ENCODE results near the gene UFM1.
"Not testable (repeated sequence)": the region's sequence is repeated elsewhere in the genome, so short reads cannot be mapped to it uniquely, and the experiment has no call there.

Gene UFM1

DNA sequence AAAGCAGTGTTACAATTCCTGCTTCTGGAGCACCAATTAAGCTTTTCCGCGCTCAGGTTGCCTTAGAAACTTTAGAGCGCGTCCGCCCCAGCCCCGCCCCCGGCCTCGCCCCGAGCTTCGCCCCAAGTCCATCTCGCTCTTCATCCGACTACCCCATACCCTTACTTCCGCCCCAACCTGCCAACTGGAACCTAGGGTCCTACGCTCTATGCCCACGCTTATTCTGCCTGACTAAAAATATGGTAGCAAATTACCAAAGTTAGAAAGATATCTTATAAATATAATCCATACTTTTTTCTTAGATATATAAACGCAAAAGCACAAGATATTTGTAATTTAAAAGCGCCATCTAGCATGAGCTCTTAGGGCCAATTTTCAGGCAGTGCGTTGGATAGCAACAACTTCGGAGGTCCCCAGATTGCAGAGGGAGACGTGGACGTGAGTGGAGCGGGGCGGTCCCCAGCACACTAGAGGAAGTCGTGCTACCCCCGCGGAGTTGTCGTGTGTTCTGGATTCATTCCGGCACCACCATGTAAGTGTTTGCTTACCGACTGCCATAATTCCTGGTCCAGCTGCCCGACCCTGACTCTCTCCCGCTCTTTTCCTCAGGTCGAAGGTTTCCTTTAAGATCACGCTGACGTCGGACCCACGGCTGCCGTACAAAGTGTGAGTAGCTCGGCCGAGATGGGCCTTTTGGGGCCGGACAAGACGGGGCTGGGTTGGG, at the start of gene UFM1:
UFM1 (plus strand) TSS at position 462 of the 724 bp plus-strand sequence; CDS start at position 531, 69 bp downstream.
- peak; percentile 63 for DNase-seq

DNA sequence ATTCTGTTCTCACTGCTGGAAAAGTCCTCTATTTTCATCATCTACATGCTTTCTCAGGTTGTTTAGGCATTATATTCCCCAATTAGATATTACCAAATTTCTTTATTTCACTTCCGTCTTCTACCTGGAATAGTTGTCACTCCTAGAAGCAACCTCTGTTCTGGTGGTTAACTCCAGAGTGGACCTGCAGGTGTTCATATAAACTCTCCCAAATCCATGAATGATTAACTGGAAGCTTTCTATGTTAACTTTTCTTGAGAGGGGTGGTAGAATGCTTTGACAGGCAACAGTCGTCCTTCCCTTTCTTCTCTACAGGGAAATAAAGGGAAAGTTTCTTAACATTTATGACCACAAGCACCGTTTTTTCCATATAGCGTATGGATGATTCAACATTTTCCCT, 48.4 kb upstream of the UFM1 start:
- no peak for DNase-seq

DNA sequence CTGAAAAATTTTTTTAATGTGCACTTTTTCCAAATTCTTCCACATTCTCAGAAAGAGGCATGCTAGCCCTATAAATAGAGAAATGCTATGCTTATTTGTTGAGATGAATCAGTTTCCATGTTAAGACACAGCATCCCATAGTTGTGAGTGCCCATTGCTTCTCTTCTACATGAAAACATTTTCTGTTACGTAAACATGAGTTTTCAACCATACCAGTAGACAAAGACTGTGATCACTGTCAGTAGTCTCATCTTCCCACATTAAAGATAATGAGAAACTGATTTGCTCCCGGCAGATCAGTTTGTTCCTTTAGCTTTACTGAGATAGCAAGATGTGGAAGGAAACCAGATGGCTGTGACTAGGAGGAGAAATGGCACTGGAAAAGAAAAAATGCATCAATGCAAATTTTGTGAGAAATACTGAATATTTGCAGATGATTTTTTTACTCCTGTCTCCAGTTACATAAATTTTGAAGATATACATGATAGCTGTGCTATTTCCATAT, 45.8 kb upstream of the UFM1 start:
- no peak for DNase-seq

DNA sequence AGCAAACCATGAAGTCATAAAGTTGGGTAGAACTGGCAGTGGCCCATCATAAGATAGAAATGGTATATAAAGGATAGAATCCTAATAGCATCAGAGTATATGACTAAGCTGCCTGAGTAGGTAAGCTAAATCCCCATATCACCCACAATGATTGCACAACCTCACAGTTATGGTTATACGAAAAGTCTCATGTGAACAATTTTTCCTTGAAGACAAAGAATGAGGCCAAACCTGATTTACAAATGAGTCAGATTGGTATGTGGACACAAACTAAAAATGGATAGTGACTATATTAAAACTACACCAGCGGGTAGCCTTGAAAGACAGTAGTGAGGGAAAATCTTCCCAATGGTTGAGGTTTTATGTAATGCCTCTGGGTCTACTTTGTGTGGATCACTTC, 40.9 kb upstream of the UFM1 start:
- DNase-seq: peak; percentile 81

DNA sequence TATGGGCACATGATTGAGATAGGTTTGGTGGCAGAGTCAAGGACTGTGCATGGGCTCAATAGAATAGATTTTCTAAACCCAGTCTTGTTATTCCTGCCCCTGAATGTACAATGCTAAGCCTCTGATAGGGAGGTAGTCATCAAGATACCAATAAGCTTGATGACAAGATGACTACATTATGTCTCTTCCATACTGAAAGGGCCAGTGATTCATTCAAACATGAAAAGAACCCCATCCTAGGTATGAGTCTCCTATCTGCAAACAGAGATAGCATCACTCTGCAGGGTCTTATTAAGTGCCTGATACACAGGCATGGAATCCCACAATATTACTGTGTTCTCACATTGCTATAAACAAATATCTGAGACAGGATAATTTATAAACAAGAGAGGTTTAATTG, 40.3 kb upstream of the UFM1 start:
- DNase-seq: no peak

DNA sequence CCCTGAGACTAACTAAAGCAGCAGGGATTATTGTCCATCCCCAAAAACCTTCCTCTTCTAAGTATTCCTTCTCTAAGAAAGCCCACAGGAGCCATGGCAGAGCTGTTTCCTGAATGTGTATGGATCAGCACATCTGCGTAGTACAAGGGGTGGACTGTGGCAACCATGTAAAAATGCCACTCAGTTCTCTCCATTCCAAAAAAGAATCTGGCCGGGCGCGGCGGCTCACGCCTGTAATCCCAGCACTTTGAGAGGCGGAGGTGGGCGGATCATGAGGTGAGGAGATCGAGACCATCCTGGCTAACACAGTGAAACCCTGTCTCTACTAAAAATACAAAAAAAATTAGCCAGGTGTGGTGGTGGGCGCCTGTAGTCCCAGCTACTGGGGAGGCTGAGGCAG, 38.5 kb upstream of the UFM1 start:
- DNase-seq: not testable (repeated sequence)

DNA sequence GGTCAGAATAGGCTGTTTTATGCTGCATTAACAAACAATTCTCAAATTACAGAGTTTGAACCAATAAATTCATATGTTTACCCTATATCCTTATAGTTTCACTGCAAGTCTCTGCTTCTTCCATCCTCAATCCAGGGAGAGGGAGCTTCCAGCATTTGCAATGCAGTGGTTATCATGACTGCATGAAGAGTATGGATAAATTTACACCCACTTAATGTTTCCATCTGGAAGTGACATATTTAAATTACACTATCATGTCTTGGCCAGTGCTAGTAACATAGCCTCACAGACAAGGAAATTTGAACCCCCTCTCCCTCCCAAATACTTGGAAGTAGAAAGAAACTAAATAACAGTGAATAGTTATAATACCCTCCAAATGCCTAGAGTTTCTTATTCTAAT, 33.5 kb upstream of the UFM1 start:
- DNase-seq: no peak

DNA sequence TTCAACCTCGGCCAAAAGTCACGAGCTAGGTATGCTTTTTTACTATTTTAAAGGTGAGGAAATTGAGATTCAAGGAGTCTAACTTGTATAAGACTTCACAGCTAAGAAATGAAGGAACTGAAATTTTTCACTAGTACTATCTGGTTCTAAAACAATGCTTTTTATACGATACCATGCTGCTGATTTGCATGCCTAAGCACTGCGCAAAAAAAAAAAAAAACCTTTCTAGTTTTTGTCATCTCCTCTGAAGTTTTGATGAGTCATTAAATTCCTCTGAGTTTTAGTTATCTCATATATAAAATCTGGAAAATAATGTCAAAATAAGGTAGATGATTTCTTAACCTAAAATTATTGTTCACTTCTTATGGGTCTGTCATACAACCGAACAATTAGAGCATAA, 28.0 kb upstream of the UFM1 start:
- no peak for DNase-seq

DNA sequence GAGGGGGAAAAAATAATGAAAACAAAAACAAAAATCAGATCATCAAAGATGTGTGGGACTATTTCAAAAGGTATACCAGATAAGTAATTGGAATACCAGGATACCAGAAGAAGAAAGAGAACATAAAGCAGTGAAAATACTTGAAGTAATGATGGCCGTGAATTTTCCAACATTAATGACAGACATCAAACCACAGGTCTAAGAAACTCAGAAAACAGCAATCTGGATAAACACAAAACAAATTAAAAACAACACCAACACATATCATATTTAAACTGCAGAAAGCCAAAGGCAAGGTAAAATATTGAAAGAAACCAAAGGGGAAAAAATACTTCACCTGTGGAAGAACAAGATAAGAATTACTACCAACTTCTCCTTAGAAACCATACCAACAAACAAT, 24.2 kb upstream of the UFM1 start:
- DNase-seq: no peak

DNA sequence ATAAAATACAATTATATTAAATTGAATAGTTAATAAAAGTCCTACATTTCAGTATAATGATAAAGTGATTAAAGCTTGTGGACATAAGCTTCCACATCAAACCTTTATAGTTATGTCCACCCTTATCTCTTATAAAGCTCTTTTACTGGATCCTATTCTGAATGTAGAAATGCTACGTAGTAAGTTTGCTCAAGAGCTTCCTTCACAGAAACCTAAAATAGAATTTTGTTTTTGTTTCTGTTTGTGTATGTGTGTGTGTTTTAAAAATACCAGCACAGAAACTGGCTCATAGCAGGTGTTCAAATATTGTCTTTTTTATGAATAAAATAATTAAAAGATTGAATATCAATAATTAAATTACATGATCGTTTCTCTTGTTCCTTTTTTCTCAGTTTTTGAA, 21.0 kb upstream of the UFM1 start:
- DNase-seq: no peak

DNA sequence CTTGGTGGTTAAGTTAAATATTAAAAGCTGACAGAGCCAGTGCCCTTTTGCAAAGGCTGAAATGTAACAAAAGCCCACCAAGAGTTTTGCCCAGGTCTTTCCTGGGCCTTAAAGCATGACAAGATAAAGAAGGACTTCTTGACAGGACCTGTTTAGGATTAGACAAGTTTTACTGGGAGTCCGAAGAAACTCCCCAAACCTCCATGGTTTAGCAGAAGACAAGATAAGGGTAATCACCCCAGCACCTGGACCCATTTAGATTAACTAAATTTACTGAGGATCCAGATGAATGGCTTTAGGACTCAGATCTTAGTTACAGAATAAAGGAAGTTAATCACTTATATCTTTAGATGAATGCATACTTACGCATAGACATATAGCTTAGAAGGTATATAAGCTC, 14.8 kb upstream of the UFM1 start:
- no peak for DNase-seq

DNA sequence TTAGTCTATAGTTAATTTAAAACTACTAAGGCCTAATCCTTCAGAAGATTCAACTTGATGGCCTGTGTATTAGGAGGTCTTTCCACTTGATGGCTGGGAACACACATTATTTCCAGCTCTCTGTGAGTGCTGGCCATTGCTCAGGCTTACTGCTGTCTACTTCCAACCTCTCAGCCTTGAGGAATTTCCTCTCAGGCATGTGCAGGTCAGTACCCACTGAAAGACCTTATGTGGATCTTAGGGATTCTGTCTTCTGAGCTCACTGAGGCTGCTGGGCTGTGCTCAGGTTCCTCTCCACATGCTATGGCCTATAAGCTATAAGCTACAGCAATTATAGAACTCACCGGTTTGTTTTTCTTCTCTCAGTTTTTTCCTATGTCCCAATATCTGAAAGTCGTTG, 11.6 kb upstream of the UFM1 start:
- no peak for DNase-seq

DNA sequence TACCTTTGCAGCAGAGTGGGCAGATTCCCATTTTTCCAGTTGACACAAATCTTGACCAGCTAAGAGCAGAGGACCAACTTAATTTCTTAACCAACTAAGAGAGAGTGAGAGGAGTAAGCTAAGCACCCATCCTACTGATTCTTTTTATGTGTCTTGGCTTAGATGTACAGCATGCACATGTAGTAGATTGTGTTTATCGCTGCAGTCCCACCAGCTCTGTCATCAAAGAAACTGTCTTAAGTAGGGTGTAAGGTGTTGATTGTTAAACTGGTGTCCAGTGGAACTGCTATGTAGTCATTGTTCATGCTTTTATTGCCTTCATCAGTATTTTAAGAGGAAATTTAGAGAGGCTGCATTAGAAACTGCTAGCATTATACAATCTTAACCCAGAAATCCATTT, 9.0 kb upstream of the UFM1 start:
- no peak for DNase-seq

DNA sequence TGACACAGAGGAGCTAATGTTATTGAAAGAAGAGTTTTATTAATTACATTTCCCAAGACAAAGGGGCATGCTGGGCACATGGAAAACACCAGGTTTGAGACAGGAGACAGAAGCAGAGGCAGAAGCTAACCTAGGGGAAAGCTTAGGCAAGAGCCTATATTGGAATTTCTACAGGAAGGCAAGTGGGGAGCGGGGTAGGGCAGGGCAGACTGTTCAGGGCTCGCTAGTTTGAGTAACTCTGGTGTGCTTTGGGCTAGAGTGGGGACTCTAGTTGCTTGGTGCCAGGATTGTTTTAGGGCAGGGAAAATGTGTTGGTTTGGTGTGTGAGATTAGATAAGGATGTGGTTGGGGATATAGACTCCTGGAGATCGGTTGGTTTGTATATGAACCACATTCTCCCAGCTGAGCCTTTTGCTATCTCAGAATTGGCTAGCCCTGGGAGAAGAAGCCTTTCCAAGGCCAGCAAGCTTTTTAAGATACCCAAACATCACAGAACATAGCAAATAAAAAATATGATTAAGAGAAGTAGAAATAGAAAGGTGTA, 8.4 kb upstream of the UFM1 start:
- DNase-seq: peak; percentile 9

DNA sequence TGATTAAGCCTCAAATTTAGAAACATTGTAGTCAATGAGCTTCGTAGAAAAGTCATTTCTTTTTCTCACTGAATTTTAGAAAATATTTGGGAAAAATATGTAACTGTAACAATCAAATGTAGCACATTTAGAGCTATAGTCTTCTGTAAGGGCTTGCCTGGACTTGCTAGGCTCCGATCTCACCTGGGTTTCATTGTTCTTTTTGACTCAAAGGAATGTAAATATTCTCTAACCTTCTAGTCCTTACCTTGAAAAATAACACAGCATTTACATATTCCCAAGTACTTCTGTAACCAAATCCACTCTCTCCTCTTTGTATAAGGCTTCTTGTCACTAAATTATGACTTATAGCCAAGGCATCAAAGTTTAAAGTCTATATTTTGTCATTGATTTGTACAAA, 2.9 kb upstream of the UFM1 start:
- no peak for DNase-seq

DNA sequence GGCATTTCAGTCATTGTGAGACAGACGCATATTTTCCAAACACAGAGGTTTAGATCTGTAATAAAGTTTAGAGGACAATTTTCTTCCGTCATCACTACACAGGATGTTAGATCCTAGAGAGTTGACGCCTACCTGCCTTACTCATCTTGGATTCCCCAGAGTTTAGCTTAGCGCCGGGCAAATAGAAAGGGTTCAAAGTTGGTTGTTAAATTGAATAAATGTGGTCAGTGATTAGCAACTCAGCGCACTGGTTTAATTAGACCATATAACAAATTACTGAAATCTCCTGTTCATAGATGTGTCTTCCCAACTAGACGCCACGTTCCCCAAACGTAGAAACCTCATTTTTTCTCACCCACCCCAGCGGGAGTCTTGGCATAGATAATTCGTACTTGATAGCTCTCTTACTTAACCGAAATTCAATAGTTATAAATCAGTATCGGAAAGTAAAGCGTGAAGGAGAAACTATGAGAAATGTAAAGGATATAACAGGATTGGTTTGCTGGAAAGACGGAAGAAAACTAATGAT, 726 bp upstream of the UFM1 start:
- no peak for DNase-seq

DNA sequence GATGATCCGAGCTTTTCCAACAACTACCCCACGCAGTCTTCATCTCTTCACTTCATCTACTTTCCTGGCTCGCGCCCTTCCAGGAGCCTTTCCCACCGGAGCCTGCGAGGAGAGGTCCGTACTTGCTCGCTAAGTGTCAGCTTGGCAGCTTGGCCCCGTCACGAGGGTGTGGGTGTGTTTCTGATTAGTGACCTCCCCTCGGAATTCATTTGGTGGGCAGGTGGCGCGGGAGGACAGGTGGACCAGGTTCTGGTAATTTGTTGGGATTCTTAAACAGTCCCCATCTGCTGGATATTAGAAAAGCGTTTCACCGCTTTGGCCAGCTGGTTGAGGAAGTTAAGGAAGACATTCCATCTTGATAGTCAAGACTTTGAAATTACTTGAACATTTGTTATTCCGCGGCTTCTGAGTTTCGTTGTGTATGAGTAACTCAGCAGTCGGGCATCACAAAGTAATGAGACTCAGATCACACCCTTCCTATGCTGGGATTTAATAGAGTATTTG, 515 bp downstream of the UFM1 start:
- DNase-seq: peak; percentile 11

DNA sequence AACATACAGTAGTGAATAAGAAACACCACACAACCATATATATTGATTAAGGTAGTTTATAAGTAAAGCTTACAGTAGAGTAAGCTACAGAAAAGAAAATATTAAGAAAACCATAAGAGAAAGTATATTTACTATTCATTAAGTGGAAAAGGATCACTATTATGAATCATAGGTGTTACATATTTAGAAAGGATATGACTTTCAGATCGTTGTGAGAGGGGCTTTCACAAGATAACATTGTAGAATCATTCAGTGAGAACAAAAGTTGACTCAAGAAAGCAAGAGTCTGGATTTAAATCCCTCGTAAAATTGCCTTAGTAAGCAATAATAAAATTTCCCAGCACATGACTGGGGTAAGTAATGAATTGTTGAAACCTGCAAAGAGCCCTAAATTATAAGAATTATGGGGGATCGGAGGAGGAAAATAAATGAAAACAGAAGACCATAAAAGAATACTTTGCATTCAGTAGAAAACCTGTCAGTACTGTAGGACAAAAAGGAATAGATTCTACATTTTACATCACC, 6.0 kb downstream of the UFM1 start:
- no peak for DNase-seq

DNA sequence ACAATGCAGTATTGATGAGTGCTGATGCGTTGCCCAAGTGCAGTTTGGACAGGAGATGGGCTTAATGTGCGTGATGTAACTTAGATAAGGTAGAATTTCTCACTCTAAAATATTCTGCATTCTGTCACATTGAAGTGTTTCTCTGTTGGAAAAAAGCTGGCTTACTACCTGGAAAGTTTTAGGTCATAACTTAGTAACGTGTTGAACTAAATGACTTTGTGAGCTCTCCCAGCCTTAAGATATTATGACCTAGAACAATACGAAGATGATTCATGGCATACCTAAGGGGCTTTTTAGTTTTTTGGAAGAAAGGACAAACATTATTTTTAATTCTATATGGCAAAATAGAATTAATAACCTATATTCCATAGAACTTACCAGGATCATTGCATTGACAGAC, 9.0 kb downstream of the UFM1 start:
- no peak for DNase-seq

DNA sequence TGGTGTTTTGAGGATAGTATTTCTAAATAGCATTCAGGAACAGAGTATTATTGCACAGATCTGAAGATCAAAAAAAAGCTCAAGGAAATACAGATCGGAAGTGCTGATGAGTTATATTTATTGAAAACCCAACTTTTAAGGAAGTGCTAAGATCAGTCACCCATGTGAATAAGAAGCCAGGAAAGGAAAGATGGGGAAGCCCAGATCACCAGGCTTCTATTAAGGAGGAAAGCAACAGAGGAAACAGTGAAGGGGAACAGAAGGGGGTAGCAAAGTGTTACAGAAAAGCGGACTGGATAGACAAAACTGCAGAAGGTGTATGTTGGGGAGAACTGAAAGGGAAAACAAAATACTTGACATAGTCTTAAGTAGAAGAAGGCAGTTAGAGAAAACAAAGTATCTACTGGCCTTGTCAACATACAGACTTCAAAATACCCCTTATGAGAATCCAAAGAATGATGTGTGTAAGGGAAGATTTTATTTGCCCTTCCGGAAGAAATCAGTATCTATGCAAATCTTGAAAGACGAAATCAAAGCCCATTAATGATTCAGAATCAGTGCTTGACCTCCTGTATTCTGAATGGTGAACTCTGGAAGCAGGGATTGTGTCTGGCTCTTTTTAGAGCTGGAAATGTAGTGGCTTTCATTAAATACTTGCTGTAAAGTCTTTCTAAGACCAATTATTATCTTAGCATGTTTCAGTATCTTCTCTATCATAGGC, 12.1 kb downstream of the UFM1 start:
- no peak for DNase-seq

DNA sequence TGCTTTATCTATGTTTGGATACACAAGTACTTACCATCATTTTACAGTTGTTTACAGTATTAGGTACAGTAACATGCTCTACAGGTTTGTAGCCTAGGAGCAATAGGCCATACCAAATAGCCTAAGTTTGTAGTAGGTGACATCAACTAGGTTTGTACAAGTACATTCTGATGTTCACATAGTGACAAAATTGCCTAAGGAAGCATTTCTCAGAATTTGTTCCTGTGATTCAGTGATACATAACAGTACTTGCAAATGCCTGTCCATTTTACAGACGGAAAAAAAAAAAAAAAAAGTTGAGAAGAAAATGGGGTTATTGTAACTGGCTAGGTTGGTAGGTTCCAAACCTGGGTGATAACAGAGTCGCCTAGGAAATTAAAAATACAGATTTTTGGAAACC, 13.6 kb downstream of the UFM1 start:
- DNase-seq: no peak

DNA sequence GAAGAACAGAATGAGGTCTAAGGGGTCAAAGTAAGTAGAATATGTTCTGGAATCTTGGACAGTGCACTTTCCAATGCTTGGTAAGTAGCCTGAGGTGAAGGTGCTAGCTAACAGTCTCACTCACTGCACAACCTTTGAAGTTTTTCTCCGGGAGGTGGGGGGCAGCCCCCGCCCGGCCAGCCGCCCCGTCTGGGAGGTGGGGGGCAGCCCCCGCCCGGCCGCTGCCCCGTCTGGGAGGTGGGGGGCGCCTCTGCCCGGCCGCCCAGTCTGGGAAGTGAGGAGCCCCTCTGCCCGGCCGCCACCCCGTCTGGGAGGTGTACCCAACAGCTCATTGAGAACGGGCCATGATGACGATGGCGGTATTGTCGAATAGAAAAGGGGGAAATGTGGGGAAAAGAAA, 14.1 kb downstream of the UFM1 start:
- not testable (repeated sequence) for DNase-seq

DNA sequence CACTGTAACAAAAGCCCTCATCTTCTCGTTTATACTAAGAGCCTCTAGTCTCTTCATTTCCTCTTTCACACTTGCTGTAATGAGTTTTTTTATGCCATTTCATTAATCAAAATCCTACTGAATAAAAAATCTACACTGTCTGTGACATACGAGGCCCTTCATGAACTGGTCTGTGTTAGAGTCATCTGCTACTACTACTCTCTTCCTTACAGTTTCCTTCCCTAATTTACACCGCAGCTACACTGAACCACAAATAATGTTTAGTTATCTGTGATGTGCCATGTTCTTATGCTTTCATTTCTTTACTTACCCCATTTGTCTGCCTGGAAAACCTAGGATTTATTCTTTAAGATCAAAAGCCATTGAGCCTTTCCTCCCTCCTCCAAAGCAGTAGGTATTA, 16.0 kb downstream of the UFM1 start:
- no peak for DNase-seq

Measured in NCI-H226 (cell line).